ENCODE data around the gene PPP1R3E.
"Not testable (repeated sequence)": the region's sequence is repeated elsewhere in the genome, so short reads cannot be mapped to it uniquely, and the experiment has no call there.

The PPP1R3E gene

GRCh38 chr14:23302290-23303225 lies at the start of gene PPP1R3E:
Gene PPP1R3E, minus strand, starts transcription at chr14:23302859. Its CDS starts 283 bp downstream, at chr14:23302576.
- no peak for DNase-seq

GRCh38 chr14:23351681-23352505 lies 49.2 kb upstream of the PPP1R3E start:
- DNase-seq, result no peak

DNA sequence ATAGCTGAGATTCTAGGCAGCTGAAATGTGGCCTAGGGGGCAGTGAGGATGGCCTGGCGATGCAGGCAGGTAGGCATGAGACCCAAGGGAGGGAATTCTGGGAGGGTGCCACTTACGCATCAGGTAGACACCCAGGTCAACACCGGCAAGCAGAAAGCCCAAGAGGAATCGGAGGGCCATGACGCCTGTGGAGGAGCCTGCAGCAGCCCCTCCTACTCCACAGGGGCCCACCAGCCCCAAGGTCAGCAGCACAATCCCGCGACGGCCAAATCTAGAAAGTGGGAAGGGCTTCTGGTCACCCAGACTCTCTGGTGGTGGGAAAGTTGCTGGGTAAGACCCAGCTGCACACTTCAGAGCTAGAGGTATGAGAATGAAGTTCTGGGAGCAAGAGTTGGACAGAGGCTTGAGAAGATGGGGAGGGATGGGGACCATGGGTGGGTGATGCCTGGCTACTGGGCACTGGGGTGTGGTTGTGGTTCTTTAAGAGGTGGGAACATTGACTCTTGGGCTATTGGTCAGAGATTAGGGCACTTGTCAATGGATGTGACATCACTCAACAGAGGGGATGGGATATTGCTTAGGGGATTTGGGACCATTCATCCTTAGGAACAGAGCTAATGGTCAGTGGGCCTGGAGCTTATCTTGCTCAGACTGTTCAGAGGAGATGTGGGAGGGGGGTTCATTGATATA lies 46.6 kb upstream of the PPP1R3E start:
- no peak for DNase-seq

GRCh38 chr14:23348297-23348655 lies 45.6 kb upstream of the PPP1R3E start:
- DNase-seq, result no peak

- DNase-seq, result no peak
Observed at GRCh38 chr14:23347406-23348296, 45.0 kb upstream of the PPP1R3E start.

- DNase-seq, result no peak
Observed at GRCh38 chr14:23346693-23347405, 44.2 kb upstream of the PPP1R3E start.

GRCh38 chr14:23345987-23346692 lies 43.5 kb upstream of the PPP1R3E start:
- no peak for DNase-seq

DNA sequence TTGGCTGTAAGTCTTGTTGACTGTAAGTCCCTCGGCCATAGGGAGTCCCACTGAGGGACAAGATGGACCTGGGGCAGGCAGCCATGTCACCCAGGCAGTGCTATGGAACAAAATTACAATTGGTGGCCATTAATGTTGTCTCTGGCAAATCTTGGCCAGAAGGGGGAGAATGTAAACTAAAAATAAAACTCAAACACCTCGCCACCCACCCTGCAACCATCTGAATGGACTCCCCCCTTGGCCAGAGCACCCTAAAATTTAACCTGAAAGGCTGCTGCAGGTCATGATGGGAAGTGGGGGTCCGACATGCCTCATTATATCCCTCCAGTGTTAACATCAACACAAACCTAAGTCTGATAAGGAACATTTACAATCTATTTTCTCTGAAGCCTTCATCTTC lies 41.8 kb upstream of the PPP1R3E start:
- DNase-seq, result no peak

DNA sequence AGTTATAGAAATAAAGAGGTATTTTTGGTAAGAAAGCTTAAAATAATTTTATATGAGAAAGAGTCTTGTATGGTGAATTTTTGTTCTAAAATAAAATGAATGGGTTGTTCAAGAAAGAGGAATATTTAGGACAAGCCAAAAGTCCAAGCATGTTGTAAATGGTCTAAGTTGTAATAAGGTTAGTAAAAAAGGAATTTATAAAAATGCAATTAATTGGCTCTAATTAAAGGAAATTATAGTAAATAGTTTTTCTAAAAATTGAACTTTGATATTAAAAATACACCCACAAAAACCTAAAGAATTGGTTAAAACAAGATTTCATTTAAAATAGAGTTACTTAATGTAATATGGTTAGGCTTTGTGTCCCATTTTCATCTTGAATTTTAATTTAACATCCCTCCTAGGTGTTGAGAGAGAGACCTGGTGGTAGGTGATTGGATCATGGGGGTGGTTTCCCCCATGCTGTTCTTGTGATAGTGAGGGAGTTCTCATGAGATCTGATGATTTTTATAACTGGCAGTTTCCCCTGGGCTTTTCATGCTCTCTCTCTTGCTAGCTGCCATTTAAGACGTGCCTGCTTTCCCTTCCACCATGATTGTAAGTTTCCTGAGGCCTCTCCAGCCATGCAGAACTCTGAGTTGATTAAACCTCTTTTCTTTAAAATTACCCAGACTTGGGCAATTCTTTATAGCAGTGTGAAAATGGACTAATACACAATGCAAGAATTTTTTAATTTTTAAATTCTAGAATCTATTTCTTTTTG lies 37.0 kb upstream of the PPP1R3E start:
- no peak for DNase-seq

DNA sequence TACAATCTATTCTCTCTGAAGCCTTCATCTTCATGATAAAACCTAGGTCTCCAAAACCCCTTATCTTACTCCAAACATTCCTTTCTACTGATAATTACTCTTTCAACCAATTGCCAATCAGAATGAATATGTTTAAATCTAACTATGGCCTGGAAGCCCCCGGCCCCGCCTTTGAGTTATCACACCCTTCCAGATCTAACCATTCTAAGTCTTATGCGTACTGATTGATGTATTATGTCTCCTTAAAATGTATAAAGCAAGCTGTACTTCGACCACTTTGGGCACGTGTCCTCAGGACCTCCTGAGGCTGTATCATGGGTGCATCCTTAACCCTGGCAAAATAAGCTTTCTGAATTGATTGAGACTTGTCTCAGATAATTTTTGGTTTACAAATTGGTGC lies 33.0 kb upstream of the PPP1R3E start:
- no peak for DNase-seq

DNA sequence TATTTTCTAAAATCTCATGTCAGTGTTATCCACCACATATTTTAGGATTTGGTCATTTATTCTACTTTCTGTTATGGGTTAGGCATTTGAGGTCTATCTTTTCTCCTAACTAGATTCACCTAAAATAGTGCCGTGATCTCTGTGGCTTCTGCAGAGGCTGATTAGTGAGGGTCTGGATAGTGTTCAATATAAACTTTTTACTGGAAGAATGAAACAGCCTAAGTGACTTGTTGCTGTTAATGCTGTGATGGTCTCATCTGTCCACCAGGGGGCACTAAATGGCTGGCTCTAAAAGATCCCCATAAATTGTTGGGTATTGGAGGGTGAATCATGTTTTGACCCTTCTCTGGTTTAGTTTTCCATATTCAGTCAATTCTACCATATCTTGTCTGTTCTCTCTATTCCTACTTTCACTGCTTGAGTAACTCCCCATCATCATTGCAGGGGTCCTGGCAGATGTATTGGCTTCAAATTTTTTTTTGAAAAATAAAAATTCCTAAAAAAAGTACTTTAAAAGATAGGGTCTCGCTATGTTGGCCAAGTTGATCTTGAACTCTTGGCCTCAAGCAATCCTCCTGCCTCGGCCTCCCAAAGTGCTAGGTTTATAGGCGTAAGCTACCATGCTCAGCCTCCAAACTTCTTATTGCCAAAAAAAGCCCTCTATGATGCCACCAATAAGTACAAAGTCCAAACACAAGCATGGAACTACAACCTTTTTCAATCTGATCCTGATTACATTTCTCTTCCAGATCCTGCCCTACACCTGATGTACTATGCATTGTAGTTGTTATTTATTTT lies 25.5 kb upstream of the PPP1R3E start:
- no peak for DNase-seq

- DNase-seq, result no peak
Observed at GRCh38 chr14:23326491-23327332, 24.1 kb upstream of the PPP1R3E start.

DNA sequence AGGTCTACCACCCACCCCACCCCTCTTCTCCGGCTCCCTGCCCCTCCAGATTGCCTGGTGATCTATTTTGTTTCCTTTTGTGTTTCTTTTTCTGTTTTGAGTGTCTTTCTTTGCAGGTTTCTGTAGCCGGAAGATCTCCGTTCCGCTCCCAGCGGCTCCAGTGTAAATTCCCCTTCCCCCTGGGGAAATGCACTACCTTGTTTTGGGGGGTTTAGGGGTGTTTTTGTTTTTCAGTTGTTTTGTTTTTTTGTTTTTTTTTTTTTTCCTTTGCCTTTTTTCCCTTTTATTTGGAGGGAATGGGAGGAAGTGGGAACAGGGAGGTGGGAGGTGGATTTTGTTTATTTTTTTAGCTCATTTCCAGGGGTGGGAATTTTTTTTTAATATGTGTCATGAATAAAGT lies 23.1 kb upstream of the PPP1R3E start:
- DNase-seq, result not testable (repeated sequence)

DNA sequence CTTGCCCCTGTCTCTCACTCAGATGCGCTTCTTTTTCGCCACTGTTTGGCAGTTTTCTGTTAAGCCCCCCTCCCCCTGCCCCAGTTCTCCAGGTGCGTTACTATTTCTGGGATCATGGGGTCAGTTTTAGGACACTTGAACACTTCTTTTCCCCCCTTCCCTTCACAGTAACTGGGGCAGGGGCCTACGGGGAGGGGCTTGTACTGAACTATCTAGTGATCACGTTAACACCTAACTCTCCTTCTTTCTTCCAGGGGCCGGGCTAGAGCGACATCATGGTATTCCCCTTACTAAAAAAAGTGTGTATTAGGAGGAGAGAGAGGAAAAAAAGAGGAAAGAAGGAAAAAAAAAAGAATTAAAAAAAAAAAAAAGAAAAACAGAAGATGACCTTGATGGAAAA lies 22.3 kb upstream of the PPP1R3E start:
- DNase-seq, result no peak

- DNase-seq, result no peak
Observed at GRCh38 chr14:23324455-23324846, 21.8 kb upstream of the PPP1R3E start.

DNA sequence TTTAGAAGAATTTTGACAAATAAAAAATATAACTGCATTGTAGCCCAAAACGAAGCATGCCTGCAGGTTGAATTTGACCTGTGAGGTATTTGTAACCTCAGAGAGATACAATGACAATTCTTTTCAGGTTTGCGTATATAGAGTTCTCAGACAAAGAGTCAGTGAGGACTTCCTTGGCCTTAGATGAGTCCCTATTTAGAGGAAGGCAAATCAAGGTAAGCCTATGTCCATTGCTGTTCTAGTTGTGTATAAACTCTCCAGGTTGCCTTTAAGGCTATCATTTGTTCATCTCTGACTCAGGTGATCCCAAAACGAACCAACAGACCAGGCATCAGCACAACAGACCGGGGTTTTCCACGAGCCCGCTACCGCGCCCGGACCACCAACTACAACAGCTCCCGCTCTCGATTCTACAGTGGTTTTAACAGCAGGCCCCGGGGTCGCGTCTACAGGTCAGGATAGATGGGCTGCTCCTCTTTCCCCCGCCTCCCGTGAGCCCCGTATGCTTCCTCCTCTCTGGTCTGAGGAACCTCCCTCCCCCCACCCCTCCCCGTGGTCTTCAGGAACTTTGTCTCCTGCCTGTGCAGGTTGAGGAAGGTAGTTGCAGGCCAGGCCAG lies 21.3 kb upstream of the PPP1R3E start:
- DNase-seq, result no peak

Data from cortex of kidney (tissue), 1 donor.